Non-pigmented ciliary epithelial cell (primary cell): ENCODE measurements around the gene DDX4.
A peak's percentile ranks its signal among the peaks of the same experiment; 100 is the strongest.
"Not testable (repeated sequence)": the region's sequence is repeated elsewhere in the genome, so short reads cannot be mapped to it uniquely, and the experiment has no call there.

Experiments used
- DNase-seq: peaks from one replicate; pipeline ENCODE4 v3.0.0-alpha.2; 2010; ENCODE audit warnings: low read depth

The DDX4 gene

DNA sequence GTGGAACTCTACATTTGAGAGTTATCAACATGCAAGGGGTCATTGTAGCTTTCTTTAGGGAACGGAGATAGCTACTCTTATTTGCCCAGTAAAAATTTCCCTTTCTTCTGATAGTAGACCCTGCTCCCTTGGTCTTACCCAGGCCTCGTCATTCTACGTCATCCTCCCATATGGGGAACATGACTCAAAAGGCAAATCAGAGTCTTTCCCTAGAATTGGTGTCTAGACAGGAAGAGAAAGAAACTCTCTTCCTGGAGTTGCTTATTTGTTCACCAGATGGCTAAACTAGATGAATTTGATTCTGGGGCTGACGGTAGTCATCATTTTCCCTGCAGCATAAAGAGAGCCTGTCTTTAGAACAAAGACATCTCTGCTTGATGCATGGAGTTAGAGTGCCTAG is 13.6 kb upstream of the DDX4 start:
- DNase-seq = no peak

DNA sequence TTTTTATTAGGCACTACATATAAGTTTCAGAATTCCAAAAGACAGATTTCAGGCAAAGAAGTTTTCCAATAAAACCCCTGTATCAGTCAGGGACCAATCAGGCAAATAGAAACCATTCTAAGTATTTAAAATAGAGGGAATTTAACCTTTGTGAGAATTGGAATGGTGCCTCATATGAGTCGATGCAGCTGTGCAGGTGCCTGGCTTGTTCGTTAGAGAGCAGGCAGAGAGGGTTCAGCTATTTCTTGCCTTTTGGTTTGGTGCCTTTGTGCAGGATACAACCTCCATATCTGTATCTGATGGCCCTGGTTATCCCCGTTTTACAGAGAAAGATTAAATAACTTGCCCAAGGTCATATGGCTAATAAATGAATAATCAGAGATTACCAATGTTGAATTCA is 6.0 kb upstream of the DDX4 start:
- DNase-seq = no peak

DNA sequence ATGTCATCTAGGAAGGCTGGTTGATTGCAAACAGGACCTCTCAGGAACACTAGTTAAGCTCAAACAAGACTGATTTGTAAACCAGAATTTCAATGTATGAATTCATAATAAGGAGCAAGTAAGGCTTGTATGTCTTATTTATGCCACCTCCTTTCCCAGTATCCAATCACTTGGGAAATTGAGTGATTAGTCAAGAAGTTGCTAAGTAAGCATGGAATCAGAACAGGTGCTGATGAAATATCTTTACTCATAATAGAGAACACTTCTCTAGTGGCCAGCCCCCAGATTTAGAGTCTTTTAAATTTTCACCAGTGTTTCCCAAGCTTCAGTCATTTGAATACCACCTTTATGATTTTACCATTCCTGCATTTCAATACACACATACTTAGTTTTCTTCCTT is 5.3 kb upstream of the DDX4 start:
- DNase-seq = no peak

DNA sequence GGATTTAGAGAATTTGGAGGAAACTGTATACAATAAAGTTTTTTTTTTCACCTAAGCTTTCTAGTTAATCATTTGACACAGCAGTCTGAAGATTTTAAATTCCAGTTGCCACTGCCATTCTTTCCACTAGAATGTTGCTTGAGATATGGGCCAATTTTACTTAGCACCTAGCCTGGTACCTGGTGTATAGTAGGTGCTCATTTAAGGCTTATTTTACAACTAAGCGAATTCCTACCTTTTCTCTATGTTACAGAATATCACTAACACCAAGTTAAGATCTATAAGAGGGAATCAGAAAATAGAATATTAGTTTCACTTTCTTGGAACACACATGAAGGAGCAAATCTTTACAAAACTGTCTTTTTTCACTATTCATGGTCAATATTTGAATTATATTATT is 3.2 kb upstream of the DDX4 start:
- no peak for DNase-seq

DNA sequence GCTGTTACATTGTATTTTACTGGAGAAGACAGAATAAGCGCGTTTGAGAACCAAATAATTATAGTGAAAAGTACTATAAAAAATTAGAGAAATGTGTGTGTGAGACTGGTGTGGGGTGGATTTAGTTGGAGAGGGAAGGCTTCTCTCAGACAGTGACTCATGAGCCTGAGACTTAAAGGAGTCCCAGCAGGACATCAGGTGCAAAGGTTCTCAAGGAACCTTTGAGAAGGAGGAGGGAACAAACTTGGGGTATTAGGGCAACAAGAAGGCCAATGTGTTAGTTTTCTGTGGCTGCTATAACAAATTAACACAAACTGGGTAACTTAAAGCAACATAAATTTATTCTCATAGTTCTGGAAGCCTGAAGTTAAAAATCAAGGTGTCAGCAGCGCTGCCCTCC is 4.9 kb downstream of the DDX4 start:
- no peak for DNase-seq

DNA sequence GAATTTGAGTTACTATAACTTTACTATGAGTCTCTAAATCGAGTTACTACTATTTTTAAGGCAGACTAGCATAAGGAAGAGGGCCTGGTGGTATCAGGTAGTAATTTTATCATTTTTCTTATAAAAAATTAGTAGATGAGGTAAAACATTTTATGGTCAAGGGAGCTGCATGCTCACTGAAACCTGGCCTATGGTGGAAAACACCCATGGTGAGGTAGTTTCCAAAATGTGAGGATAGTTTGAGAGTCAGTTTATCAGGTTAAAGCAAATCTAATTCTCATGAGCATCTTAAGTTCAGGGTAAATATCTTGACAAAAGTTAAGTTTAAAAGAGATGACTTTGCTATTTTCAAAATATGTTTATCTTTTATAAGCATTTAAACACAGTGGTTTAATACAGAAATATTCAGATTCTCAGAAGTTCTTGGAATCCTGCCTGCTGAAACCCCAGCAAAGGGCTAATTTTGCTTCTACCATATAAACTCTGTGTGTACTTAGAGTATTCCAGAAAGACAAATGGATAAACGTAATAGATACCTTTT is 10.0 kb downstream of the DDX4 start:
- DNase-seq = no peak

DNA sequence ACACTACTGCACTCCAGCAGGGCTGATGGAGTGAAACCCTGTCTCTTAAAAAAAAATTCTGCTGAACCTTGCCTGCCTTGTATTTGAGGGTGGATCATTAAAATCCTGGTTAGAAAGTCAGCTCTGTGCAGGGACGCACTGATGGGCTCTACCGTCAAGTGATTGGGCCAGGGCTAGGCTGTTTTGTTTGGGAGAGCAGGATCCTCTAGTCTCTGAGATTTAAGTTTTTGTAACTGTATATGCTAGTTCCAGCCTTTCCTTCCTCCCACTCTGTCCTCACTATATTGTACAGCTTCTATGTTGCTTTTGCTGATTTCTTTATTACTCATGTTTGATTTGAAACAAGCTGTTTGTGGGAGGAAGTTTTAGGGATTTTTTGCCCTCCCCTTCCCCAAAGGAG is 11.5 kb downstream of the DDX4 start:
- DNase-seq = no peak

DNA sequence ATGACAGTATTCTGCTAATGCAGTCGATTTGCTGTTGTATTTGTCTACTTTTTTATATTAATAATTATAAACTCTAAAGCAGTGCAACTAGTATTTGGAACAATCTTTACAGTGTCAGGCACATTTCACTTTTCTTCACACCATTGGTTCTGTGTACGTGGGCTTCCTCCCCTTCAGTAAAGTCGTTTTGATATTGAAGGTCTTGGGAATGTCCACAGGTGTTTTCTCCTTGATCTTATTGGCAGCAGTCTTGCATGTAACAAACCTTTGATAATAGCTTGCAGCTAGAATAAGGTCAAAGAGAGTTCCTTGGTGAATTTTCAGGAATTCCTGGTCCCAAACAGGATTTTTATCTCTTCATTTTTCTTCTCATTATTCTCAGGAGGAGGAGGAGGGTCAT is 12.2 kb downstream of the DDX4 start:
- DNase-seq = no peak

DNA sequence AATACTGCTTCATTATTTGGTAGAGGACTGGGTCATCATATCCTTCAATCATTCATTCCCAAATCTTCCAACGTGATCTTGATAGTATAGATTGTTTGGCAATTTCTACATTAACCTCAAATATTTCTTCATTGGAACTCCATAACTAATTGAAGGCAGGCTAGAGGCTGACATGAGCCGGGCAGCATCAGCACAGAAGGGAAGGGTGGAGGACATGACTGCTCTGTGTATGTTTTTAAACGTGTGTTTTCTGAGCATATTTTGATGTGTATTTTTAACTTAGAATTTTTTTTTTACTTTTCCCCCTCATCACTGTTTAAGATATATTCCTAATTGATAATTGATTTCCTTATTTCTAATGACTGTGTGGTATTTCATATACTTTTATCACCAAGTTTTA is 12.6 kb downstream of the DDX4 start:
- DNase-seq = no peak

DNA sequence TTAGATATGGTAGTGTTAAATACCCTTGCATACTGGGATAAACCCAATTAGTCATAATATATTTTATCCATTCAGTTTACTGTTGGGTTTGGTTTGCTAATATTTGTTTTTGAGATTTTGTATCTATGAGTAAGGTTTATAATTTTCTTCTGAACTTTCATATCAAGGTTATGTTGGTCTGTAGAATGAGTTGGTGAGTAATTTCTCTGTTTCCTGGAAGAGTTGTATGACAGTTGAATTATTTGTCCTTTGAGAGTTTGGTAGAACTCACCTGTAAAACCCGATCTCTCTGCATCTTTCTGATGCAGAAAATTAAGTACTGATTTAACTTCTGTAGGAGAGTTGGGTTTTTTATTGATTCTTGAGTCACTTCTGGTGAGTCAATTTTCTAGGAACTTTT is 20.4 kb downstream of the DDX4 start:
- no peak for DNase-seq

DNA sequence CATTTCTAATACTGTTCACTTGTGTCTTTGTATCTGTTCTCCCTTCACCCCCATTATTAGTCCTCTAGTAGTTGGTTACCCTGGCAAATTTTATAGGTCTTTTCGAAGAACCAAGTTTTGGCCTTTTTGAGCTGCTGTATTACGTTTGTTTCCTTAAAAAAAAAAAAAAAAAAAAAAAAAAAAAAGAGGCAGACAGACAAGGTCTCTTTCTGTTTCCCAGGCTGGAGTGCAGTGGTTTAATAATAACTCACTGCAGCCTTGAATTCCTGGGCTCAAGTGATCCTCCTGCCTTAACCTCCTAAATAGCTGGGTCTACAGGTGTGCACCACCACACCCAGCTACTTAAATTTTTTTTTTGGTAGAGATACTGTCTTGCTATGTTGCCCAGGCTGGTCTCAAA is 20.9 kb downstream of the DDX4 start:
- DNase-seq = no peak

DNA sequence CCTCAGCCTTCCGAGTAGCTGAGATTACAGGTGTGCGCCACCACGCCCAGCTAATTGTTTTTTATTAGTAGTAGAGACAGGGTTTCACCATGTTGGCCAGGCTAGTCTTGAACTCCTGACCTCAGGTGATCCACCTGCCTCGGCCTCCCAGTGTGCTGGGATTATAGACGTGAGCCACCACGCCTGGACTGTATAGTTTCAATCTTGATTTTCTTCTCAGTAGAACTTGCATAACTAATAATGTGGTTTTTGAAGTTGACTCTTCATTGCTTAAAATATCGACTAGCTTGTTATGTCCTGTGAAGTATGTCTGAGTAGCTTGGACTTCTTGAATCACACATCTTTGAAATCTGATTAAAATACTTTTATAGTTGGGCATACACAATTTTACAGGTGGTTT is 23.9 kb downstream of the DDX4 start:
- not testable (repeated sequence) for DNase-seq

DNA sequence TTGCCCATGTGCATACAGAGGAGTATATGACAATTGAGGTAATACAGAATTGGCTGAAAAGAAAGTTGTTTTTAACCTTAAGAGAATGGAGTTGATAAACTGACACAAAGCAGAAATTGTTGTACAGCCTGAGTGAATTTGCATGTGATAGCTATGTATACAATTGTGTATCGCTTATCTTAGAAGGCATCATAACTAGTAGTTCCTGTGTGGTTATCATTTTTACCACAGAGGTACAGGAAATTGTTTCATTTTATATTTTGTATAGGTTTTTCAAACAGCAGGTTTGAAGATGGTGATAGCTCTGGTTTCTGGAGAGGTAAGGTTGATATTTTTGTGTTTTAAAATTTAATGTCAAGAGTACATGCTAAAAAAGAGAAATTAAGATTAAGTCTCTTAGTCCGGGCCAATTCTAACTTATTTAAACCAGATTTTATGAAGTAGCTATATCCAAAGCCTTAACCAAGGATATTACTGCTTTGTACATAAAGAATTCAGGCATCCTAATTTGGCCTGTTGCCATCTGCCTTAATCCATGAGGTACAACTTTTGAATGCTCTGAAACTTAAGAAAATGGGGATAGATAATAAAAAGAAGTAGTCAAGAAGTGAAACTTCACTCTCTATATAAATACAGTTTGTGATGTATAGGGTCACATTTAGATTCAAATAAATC is 26.0 kb downstream of the DDX4 start:
- no peak for DNase-seq

DNA sequence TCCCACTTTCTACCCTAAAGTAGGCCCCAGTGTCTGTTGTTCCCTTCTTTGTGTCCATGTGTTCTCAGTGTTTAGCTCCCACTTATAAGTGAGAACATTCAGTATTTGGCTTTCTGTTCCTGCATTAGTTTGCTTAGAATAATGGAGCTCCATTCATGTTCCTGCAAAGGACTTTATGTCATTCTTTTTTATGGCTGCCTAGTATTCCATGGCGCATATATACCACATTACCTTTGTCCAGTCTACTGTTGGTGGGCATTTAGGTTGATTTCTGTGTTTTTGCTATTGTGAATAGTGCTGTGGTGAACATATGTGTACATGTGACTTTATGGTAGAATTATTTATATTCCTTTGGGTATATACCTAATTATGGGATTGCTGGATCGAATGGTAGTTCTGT is 30.4 kb downstream of the DDX4 start:
- DNase-seq = no peak

DNA sequence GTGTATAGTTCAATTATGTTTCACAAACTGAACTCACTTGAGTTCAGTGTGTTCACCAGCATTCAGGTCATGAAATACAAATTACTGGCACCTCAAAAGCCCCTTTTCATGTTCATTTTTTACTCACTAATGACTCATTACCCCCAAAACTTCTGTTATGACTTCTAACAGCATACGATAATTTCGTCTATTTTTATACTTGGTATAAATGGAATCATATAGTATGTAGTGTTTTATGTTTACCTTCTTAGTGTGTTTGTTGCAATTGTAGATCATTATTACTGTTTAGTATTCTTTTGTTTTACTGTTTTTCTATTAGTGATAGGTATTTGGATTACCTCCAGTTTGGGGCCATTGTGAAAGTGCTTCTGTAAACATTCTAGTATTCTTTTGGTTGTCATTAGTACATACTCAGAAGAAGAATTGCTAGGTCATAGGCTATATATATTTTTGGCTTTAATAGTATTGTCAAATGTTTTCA is 33.4 kb downstream of the DDX4 start:
- DNase-seq = no peak

DNA sequence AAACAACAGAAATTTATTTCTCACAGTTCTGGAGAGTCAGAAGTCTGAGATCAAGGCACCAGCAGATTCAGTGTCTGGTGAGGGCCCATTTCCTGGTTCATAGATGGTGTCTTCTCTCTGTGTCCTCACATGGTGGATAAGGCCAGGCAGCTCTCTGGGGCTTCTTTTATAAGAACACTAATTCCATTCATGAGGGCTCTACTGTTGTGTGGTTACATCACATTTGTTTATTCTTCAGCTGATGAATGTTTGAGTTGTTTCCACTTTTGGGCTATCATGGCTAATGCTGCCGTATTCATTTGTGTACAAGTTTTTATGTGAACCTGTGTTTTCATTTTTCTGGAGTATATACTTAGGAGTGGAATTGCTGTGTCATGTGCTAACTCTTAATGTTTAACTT is 35.2 kb downstream of the DDX4 start:
- no peak for DNase-seq

DNA sequence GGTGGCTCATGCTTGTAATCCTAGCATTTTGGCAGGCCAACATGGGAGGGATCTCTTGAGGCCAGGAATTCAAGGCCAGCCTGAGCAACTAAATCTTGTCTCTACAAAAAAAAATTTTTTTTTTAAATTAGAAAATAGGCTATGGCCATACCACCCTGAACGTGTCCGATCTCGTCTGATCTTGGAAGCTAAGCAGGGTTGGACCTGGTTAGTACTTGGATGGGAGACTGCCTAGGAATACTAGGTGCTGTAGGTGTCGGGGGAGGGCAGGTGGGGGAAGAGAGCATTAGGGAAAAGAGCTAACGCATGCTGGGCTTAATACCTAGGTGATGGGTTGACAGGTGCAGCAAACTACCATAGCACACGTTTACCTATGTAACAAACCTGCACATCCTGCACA is 39.5 kb downstream of the DDX4 start:
- DNase-seq = no peak

DNA sequence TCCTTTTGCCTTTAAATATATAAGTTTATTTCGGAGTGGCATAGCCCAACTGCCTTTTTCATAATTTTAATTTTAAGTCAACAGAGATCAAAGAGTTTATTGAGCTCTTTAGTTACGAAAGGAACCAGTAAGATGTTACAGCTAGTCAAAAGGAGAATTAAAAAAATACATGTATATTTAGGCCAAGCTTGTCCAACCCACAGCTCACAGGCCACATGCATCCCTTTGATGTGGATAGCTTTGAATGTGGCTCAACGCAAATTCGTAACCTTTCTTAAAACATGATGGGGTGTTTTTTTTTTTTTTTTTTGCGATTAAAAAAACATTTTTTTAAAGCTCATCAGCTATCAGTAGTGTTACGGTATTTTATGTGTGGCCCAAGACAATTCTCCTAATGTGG is 63.1 kb downstream of the DDX4 start:
- DNase-seq = no peak

DNA sequence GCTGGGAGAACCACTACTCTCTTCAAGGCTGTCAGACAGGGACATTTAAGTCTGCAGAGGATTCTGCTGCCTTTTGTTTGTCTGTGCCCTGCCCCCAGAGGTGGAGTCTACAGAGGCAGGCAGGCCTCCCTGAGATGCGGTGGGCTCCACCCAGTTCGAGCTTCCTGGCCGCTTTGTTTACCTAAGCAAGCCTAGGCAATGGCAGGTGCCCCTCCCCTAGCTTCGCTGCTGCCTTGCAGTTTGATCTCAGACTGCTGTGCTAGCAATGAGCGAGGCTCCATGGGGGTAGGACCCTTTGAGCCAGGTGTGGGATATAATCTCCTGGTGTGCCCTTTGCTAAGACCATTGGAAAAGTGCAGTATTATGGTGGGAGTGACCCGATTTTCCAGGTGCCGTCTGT is 71.0 kb downstream of the DDX4 start:
- DNase-seq = not testable (repeated sequence)

DNA sequence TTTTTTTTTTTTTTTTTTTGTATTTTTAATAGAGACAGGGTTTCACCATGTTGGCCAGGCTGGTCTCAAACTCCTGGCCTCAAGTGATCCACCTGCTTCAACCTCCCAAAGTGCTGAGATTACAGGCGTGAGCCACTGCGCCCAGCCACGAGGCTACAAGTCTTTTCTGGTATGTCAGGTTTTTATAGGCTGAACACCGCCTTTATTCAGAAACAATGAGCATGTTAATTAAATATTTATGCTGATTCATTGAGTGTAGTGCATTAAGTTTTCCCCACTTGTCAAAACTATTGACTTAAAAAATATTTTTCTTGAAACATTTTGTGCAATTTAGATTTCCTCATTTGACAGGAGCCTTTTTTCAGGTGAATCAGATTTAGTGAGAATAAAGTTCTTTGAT is 78.1 kb downstream of the DDX4 start:
- DNase-seq = not testable (repeated sequence)

DNA sequence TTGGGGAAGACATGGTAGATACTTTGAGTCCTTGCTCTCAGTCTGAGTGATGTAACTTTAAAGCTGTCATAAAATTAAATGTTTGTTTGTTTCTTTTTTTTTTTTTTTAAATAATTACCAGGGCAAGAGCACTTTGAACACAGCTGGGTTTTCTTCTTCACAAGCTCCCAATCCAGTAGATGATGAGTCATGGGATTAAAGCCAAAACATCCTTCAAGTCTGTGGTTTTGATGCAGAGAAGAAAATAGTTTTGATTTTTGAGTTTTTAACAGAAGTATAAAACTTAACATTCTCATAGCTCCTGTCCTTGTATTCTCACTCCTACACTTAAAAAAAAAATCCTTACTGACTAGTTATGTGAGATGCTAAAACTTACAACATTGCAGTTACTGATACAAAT is 78.5 kb downstream of the DDX4 start:
- DNase-seq = peak; percentile 82

DNA sequence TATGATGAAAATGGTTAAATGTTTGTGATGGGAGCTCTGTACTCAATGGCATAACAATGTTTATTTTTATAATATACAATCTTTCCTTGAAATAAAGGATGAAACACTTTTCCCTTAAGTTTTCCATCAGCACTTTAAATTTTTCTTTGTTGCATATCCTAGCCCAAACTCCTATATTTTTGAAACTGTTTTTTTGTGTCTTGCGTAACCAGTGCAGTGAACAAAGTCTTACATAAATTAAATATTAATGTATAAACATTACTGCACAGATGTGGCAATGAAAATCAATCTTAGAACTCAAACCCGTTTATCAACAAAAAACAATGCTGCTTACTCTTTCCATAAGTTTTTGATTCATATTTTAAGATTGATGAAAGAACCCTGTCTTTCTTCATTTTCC is 79.2 kb downstream of the DDX4 start:
- no peak for DNase-seq

DNA sequence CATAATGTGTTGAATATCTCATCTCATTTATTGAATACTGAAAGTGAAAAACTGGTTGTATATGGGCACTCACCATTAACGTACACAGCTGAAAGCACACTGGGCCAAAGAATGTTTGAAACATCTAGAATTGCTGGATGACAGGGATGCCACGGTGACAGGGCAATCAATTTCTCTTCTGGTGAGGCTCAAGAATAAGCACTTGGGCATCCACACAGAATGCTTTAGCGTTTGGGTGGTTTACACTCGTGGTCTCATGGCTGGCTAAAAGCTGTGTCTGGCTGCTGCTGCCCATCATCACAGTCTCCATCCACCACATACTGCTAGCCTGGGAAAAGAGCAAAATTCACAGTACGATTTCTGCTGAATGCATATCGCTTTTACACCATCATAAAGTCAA is 82.6 kb downstream of the DDX4 start:
- no peak for DNase-seq

DNA sequence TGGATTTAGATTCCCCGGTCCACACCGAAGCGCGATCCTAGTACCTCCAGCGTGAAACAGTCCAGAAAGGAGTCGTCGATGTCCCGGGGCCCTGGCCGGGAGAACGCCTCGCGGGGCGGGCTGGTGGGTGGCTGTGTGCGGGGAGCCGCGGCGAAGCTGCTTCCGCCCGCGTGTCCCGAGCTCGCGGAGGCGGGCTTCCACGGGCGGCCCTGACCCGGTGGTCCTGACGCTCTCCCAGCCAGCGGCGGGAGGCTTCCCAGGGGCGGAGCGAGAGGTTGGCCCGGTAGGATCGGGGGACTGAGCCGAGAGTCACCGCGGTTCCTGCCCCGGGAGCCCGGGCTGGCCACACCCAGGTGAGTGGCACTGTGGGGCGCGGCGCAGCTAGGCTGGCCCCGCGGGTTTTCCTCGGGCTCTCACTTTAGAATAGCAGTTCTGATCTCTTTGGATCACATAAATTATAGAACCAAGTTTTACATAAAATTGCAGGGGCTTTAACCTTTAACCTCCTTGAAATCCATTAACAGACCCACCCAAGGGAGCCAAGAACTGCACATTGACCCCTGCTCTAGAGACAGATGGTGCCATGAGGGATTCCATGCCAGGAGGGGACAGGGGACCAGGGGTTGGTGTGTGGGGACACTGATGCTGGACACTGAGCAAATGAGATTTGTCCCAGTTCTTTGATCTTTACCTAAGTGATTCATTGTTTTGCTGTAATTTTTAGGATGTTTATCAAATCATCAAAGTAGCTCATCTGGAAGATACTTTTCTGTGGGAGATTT is 84.1 kb downstream of the DDX4 start:
- DNase-seq = no peak
